ENCODE data around the gene IL17REL.

DNA sequence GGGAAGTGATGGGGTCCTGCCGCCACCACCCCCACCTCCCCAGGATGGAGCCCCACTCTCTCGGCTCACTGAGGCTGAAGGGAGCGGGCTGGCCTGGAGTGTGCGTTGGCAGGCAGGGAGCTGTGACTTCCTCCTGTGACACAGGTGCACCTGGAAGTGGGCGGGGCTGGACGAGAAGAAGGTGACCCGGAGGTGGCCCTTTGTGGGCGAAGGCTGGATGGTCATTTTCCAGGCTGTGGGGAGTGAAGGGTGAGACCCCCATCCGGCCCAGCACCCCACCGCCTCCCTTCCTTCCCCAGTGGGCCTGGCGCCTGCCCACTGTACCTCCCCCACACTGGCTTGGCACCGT, 15.3 kb downstream of the IL17REL start:
- TF ChIP-seq POLR2A (IDR thresholded peaks at IDR 0.05) (no peak), EP300 (IDR thresholded peaks at IDR 0.05) (no peak)
- TF ChIP-seq, protein P1, sequence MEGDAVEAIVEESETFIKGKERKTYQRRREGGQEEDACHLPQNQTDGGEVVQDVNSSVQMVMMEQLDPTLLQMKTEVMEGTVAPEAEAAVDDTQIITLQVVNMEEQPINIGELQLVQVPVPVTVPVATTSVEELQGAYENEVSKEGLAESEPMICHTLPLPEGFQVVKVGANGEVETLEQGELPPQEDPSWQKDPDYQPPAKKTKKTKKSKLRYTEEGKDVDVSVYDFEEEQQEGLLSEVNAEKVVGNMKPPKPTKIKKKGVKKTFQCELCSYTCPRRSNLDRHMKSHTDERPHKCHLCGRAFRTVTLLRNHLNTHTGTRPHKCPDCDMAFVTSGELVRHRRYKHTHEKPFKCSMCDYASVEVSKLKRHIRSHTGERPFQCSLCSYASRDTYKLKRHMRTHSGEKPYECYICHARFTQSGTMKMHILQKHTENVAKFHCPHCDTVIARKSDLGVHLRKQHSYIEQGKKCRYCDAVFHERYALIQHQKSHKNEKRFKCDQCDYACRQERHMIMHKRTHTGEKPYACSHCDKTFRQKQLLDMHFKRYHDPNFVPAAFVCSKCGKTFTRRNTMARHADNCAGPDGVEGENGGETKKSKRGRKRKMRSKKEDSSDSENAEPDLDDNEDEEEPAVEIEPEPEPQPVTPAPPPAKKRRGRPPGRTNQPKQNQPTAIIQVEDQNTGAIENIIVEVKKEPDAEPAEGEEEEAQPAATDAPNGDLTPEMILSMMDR (IDR thresholded peaks at IDR 0.05) = no peak

Measured in tibial nerve (tissue), 4 donors.